Measurements from ENCODE around the gene WDR62. TPM values are rescaled to one million over a fixed set of nuclear protein-coding genes. Genes with fewer than 3 reads are reported as not detected.
"Not testable (repeated sequence)": the region's sequence is repeated elsewhere in the genome, so short reads cannot be mapped to it uniquely, and the experiment has no call there.

The WDR62 gene
- total RNA-seq, 1 donor from 2014 or later = 2.5 TPM

DNA sequence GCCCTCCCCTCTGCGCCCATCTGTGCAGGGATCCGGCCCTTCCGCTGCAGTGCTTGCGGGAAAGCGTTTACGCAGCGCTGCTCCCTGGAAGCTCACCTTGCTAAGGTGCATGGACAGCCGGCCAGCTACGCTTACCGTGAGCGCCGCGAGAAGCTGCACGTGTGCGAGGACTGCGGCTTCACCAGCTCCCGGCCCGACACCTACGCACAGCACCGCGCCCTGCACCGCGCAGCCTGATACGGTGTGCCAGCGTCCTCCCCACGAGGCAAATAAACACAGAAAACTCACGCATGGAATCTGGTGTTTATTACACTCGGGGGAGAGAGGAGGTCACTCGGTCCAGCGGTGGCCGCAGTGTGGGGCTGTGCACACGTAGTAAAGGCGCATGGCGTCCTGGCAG lies 58.7 kb downstream of the WDR62 start:
- no peak for DNase-seq

DNA sequence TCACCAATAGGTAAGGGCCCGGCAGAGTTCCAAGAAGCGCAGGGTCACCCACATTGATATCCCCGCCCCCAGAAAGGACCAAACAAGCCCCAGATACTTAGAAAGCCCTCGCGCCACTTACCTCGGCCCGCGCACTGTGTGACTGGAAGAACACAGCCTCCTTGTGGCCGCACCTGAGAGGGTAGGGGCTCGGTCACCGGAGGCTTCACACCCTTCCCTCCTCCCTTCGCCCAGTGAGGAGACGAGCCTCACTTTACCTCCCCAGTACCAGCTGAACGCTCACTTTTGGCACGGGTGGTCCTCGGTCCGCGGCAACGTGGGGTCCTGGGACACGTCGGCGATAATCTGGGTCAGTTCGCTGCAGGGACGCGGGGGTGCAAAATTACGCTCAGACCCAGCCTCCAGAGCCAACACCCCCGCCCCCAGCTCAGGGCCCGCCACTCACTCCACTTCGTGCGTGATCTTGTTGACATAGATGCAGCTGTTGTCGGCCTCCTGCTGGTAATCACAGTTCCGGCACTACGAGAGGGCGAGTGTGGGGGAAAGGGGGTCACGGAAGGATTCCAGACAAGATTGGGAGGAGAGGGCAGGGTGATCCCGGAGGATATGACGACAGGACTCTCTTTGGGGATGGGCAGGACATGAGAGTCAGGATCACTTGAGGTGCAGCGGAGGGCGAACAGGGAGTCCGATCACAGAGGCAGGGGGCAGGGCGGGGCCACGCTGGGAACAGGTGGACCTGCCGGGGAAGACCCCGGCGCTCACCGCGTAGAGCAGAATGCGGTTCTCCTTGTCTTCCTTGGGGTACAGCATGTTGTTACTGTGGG lies 59.4 kb downstream of the WDR62 start:
- no peak for DNase-seq

DNA sequence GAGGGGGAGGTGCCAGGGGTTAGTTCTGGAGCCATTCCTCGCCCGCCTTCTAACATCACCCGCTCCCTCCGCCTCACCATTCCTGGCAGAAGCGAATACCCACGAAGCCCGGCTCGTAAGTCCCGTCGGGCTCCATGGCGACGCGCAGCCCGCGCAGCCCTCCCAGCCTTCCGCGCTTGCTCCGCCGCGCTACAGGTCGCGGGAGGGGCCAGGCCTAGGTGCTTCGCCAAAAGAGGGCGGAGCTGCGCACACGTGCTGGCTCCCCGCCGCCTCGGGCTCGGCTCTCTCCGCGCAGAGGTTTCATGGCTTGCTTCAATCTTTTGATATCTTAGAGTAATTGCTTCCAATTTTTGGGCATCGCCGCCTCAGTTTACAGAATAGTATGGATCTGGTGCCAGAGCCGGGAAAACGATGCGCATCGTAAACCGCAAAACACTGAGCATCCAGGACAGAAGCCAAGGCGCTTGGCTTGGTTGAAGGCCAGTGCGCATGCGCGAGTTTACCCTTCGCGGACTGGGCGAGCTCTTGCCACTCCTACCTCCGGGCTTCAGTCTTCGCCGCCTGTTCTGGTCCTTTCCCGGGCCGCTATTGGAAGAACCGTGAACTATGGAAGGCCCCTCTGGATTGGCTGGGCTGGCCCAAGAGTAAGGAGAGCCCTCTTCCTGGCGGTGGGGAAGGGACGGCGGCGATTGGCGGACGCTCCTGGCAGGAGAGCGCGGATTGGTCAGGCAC lies 60.2 kb downstream of the WDR62 start, which contains the start of gene POLR2I:
Gene POLR2I (minus strand): TSS at position 155 of the 732 bp plus-strand sequence. CDS start 19 bp downstream, at position 136.
- DNase-seq = peak; percentile 100

DNA sequence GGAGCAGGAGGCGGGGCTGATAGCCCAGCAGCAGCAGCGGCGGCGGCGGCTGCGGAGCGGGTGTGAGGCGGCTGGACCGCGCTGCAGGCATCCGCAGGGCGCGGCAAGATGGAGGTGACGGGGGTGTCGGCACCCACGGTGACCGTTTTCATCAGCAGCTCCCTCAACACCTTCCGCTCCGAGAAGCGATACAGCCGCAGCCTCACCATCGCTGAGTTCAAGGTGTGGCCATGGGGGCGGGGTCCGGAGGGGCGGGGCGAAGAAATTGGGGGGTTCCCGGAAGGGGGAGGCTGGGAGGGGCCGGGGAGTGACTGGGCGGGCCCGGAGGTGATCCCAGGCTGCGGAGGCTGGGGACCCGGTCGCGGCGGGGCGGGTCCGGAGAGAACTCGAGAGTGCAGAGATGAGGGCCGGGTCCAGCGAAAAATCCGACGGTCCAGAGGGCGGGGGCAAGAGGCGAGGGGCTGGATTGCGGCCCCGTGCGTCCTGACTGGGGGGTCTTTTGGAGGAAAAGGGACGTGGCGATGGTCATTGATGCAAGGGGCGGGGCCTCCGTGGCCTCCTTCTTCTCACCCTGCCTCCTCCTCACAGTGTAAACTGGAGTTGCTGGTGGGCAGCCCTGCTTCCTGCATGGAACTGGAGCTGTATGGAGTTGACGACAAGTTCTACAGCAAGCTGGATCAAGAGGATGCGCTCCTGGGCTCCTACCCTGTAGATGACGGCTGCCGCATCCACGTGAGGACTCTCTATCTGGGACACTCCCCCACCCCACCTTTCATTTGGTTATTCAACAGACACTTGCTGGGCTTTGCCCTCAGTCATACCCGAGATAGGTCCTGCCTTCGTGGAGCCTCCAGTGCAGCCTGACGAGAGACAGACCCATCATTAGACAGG lies 61.0 kb downstream of the WDR62 start, which contains the start of gene TBCB:
Gene TBCB (plus strand): TSS at position 16 of the 891 bp plus-strand sequence. CDS start 93 bp downstream, at position 109.
- DNase-seq = peak; percentile 78

DNA sequence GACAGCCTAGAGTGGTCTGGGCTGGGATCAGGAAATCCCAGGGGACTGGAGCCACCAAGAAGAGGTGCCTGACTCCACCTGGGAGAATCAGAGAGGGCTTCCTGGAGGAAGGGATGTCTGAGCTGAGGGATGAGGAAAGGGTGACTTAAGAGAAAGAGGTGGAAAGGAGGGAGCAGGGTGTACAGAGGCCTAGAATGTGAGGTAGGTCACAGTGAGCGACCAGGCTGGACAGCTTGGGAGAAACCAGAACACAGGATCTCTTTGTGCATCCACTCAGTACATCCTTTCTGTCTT lies 61.6 kb downstream of the WDR62 start:
- no peak for DNase-seq

DNA sequence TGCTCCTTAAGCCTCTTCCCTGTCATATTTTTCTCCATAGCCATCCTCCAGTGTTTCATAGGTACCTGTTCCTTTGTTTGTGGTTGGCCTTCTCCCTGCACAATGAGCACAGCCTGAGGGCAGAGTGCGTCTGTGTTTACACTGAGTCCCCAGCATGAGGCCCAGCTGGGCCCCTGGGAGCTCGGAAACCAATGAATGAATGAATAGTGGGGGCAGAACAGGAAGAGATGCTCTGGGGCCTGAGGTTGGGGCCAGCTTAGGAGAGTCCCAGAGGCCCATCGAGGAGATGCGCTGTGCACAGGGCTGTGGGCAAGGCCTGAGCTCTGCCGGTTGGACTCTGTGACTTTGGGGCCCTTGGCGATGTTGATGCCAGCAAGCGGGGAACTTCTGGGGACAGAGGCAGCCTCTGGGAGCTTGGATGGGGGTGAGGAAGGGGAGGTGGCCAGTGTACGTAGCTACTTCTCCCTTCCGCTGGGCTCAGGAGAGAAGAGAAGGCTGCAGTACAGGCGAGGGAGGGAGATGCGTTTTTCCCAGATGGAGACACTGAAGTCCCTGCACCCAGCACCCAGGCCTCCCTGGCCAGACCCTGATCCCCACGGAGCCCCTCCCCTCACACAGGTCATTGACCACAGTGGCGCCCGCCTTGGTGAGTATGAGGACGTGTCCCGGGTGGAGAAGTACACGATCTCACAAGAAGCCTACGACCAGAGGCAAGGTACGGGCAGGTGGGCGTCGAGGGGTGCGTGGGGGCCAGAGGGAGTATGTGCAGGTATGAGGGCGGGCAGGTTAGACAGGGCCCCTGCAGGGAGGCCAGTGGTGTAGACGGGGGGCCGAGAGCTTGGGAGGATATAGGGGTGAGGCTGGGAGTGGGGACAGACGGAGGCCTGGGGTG lies 65.6 kb downstream of the WDR62 start:
- no peak for DNase-seq

DNA sequence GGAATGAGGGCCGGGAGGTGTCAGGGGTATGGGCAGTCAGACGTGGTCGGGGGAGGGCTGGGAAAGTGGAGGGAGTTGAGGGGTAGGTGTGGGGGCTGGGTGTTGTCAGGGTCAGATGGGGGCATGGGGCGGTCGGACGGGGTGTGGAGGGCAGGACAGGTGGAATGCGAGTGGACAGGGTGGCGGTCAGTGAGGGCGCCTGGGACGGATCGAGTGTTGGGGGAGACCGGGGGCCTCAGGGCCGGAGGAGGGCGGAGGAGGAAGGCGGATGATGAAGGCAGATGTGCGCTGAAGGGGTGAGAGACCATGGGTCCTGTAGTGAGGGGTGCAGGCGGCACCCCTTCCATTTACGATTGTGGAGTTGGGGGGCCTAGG lies 66.3 kb downstream of the WDR62 start:
- DNase-seq = no peak

DNA sequence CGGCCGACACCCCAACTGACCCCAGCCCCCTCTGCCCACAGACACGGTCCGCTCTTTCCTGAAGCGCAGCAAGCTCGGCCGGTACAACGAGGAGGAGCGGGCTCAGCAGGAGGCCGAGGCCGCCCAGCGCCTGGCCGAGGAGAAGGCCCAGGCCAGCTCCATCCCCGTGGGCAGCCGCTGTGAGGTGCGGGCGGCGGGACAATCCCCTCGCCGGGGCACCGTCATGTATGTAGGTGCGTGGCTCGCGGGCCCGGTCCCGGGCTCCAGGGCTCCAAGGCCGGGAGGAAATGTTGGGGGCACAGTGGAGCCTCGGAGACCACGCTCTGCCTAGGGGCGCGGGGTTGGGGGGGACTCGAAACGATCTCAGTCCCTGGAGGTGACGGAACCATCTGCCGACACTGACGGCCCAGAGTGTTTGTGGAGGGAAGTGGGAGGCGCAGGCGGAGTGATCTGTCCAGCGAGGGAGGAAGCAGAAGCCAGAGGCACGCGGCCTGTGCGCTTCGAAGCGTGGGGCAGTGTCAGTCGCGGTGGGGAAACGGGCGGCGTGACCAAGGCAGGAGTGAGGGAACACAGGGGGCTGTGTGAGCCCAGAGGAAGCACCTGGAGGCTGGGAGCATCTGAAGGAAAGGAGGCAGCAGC lies 66.9 kb downstream of the WDR62 start:
- DNase-seq = no peak

DNA sequence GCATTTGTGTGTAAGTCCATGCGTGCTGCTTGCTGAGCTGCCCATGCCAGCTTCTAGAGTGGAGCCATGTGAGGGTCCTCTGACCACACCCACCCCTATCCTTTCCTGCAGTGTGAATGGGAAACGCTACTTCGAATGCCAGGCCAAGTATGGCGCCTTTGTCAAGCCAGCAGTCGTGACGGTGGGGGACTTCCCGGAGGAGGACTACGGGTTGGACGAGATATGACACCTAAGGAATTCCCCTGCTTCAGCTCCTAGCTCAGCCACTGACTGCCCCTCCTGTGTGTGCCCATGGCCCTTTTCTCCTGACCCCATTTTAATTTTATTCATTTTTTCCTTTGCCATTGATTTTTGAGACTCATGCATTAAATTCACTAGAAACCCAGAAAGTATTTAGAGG lies 70.9 kb downstream of the WDR62 start:
- DNase-seq = no peak

DNA sequence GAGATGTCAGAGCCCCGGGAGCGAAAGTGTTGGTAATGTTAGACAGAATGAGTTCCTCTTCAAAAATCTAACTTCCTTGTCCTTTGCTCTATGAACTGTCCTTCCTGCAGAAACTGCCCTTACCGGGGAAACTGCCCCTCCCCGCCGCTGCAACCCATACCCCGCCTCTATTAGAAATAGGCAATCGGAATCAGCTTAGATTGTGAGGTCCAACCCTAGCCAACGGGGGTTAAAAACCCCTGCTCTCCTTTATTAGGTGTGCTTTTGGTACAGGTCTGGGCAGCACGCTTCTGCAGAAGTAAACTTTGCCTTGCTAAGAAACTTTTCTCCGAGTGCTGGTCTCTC lies 73.7 kb downstream of the WDR62 start:
- no peak for DNase-seq

DNA sequence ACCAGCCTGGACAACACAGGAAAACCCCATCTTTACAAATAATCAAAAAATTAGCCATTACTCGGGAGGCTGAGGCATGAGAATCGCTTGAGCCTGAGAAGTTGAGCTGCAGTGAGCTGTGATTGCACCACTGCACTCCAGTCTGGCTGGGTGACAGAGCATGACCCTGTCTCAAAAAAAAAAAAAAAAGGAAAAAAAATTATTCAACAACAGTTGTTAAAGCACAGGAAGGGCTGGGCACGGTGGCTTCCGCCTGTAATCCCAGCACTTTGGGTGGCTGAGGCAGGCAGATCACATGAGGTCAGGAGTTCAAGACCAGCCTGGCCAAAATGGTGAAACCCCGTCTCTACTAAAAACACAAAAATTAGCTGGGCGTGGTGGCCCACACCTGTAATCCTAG lies 76.5 kb downstream of the WDR62 start:
- DNase-seq = not testable (repeated sequence)

DNA sequence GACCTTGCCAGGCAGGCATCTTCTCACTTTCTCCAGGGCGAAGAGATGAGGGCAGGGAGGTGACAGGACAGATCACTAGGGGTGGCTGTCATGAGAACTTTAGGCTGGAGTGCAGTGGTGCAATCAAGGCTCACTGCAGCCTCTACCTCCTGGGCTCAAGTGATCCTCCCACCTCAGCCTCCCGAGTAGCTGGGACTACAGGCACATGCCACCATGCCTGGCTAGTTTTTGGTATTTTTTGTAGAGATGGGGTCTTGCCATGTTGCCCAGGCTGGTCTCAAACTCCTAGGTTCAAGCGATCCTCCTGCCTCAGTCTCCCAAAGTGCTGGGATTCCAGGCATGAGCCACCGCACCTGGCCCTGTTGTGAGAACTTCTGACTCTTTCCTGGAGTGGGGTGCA lies 80.2 kb downstream of the WDR62 start:
- not testable (repeated sequence) for DNase-seq

DNA sequence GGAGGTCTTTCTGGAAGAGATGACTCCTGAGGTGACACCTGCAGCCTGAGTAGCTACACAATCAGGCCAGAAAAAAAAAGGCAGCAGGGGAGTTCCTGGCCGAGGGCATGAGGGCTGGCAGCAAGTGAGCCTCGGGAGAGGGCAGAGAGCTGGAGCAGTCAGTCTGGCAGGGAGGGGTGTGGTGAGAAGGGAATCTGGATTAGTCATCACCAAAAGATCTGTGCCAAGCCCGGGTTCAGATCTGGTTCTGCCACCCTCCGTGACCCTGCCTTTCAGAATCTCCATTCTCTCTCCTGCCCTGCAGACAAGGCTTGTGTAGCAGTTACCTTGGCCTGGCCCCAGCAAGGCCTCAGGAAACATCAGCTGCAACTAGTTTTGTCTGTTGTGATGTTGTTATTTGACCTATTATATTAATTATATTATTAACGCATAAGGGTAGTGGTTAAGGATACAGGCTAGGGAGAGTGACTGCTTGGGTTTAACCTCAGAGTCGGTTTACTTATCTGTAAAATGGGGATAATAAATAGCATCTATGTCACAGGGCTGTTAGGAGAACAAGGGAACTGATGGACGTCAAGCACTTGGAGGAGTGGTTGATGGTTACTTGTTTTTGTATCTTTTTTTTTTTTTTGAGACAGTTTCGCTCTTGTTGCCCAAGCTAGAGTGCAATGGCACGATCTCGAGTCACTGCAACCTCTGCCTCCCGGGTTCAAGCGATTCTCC lies 82.4 kb downstream of the WDR62 start:
- no peak for DNase-seq

DNA sequence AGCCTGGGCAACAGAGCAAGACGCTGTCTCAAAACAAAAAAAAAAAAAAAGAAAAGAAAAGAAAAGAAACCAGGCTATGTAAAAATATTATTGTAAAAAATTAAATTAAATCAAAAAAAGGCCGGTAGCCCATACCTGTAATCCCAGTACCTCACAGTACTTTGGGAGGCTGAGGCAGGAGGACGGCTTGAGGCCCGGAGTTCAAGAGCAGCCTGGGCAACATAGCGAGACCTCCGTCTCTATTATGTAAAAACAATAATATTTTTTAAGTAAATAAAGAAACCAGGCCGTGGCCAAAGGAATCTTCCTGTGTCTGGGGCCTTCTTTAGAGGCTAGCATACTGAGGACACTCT lies 84.4 kb downstream of the WDR62 start:
- no peak for DNase-seq

DNA sequence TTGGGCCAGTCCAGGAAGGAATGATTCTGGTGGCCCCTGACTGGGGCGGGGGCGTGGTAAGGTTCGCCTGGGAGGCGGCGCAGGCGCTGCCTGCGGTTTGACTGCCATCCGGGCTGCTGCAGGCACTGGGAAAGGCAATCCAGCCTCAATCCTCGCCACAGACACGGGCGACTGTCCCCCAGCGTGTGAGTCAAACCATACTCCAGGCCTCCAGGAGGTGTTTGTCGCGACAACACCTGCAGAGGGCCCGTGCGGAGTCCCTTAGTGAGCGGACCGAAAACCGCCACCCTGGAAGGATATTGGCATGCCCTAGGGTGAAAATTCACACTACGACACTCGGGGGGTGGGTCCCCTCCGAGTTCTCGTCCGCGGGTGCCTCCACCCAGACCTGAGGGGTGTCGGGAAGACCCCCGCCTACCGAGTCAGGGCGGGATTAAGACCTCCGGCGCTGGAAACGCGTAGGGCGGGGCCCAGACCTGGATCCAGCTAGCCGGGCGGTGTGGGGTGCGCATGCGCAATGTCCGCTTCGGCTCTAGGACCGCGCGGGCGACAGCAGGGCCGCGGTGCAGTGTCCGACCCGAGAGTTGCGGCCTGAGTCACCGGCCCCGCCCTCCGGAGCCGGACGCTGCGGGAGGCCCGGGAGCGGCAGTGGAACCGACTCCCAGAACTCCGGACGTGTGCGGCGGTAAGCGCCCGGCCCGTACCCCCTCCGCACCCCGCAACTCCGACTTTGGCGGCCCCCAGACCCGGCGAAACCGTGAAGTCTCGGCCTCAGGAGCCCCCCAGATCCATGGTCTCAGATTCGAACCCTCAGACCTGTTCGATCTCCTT lies 85.0 kb downstream of the WDR62 start, which contains the start of gene CAPNS1:
Gene CAPNS1 (plus strand): TSS at position 594 of the 831 bp plus-strand sequence. CDS start 946 bp downstream, outside the sequence.
- peak; percentile 94 for DNase-seq

DNA sequence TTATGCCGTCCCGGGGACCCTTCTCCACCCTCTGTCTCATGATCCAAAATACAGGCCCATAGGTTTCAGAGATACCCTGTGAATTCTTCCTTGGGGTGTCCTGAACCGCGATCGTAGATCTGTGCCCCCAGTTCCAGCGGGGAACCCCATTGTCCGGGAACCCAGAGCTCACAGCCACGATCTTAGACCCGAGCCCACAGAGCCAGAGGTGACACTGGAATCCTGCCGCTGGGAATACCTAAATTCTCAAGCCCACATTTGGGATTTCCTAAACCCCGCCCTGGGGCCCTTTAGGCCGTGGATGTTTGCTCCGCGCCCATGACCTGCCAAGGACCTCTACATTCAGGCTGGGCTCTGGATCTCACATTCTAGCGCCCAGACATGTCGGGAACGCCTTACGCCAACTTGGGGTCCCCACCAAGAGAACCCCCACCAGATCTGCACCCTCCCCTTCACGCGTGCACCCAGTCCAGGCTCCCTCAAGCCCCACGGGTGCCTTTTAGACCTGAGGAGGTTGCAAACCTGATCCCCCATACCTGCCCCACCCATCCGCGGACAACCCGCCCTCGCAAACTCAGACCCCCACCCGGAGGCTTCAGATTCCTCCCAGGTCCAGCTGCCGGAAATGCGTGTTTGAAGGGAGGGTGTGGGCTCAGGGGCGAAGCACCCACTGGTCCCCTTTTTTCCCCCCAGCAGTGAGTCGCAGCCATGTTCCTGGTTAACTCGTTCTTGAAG lies 85.8 kb downstream of the WDR62 start:
- peak; percentile 60 for DNase-seq

DNA sequence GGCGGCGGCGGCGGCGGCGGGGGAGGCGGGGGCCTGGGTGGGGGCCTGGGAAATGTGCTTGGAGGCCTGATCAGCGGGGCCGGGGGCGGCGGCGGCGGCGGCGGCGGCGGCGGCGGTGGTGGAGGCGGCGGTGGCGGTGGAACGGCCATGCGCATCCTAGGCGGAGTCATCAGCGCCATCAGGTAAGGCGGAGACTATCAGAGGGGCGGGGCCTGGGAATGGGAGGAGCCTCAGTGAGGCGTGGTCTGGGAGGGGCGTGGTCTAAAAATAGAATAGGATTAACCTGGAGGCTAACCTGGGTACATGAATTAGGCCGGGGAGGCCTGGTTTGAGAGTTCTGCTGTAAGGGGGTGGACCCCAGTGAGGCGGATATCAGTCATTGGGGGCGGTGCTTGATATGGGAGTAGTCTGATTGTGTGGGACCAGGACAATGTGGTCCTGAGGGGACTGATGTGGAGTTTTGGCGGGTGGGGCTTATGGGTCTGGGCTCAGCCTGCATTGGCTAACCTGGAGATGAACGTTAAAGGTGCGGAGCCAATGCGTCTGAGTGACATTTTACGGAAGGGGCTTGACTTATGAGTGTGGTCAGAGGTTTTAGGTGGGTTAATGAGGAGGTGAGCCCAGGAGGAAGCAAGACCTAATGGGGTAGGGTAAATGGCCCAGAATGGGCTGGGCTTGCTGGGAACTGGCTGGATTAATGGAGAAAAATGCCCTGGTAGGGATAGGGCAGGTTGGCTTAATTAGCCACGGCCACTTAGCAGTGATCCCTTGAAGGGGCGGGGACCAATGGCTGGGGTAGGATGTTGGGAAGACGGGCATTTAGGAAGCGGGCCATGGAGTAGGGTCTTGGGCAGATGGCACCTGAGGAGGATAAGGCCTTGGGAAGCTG lies 86.6 kb downstream of the WDR62 start:
- peak; percentile 47 for DNase-seq

DNA sequence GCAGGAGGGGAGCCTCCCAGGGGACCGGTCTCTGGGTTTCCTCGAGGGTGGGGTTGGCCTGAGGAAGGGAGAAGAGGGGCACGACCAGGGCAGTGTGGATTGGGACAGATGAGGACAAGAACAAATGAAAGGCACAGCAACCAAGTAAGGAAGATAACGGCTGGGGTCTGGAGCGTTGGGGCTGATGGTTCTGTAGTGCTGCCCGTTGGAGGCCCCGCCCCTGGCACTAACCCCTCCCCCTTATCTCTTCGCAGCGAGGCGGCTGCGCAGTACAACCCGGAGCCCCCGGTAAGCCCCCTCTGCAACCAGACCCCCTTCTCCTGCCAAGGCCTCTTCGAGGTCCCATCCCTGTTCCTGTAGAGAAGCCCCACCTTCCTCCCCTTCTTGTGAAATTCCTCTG lies 87.3 kb downstream of the WDR62 start:
- no peak for DNase-seq

Measured in skin of body (tissue), 2 donors.